ENCODE measurements around the gene MDGA2. TPM values are rescaled to one million over a fixed set of nuclear protein-coding genes. Genes with fewer than 3 reads are reported as not detected.

MDGA2 gene
- total and polyA plus RNA-seq, 2 of the 4 experiments (the other 2 are of a cell fraction), result 0.02 TPM; not detected in 1

DNA sequence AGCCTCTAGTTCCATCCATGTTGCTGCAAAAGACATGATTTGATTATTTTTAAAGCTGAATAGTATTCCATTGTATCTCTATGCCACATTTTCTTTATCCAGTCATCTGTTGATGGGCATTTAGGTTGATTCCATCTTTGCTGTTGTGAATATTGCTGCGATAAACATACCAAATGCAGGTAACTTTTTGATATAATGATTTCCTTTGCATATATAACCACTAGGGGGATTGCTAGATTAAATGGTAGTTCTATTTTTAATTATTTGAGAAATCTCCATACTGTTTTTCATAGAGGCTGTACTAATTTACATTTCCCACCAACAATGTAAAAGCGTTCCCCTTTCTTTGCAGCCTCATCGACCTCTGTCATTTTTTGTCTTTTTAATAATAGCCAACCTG is 342.5 kb downstream of the MDGA2 start:
- Histone ChIP-seq H2AK9ac (replicated peaks; ENCODE audit: low read depth, low read length, poor library complexity) (no peak overlapping the region), H3K27me3 (ENCODE audit: control insufficient read depth, insufficient read depth, low read length) (no peaks in the 10 kb centered on the region), H3K4me3 (ENCODE audit: insufficient read depth, low read depth, low read length) (no peak overlapping the region), H4K5ac (ENCODE audit: low read depth, low read length) (no peak overlapping the region), H4K20me1 (ENCODE audit: insufficient read depth, low read length) (no peaks in the 10 kb centered on the region), H3K9me1 (ENCODE audit: insufficient read depth, low read length) (no peaks in the 10 kb centered on the region), H2BK120ac (ENCODE audit: low read depth, low read length) (no peak overlapping the region), H2BK5ac (ENCODE audit: low read depth, low read length, poor library complexity, severe bottlenecking) (no peak overlapping the region), H3K4ac (ENCODE audit: low read depth, low read length) (no peak overlapping the region), H3K23ac (ENCODE audit: low read depth, low read length) (no peak overlapping the region), H3K27ac (ENCODE audit: insufficient read depth, low read length) (no peak overlapping the region), H3K4me2 (ENCODE audit: low read depth, low read length) (no peak overlapping the region), H3K9ac (ENCODE audit: low read depth, low read length) (no peak overlapping the region), H3K36me3 (ENCODE audit: control insufficient read depth, insufficient read depth, low read length) (no peaks in the 10 kb centered on the region), H2BK20ac (ENCODE audit: low read depth, low read length) (no peak overlapping the region), H3K18ac (ENCODE audit: low read depth, low read length) (no peak overlapping the region), H3K79me1 (ENCODE audit: low read depth in 1 of 2, low read length in 2 of 2) (no peaks in the 10 kb centered on the region), H2AFZ (replicated peaks; ENCODE audit: low read length, poor library complexity) (no peak overlapping the region), H3K56ac (ENCODE audit: extremely low read depth, insufficient read depth, low read length) (no peak overlapping the region), H3K14ac (replicated peaks; ENCODE audit: low read depth, low read length) (no peak overlapping the region), H2BK15ac (ENCODE audit: low read depth, low read length) (no peak overlapping the region), H4K8ac (ENCODE audit: low read depth in 2 of 2, low read length in 2 of 2) (no peak overlapping the region), H4K91ac (ENCODE audit: insufficient read depth, low read depth, low read length) (no peak overlapping the region), H3K9me3 (ENCODE audit: control insufficient read depth, insufficient read depth, low read length) (no peaks in the 10 kb centered on the region), H3K4me1 (ENCODE audit: control insufficient read depth, insufficient read depth, low read length) (no peaks in the 10 kb centered on the region), H2AK5ac (ENCODE audit: low read depth, low read length) (no peak overlapping the region)
- BruUV-seq (replicated peaks), result no TSS peak
- POLR2A ChIA-PET (ENCODE audit: unreplicated experiment), result no interaction called here
- no CpG with 5 or more reads among the region's 3 CpGs for WGBS, 2 experiments (ENCODE audit: extremely low coverage in 2 of 2, insufficient read length in 1 of 2)
- intact Hi-C loops (cut with micrococcal nuclease) (no loop called here), dilution Hi-C loops (cut with HindIII; ENCODE audit: low sequenced_read_pairs, unreplicated experiment) (no loop called here), in situ Hi-C loops (cut with MboI; ENCODE audit: low sequenced_read_pairs) (no loop called here)
- ATAC-seq (ENCODE audit: low read depth), result no peak
- no peak for DNase-seq
- TF ChIP-seq MXI1 (IDR thresholded peaks at IDR 0.05; ENCODE audit: borderline replicate concordance, low read depth, low read length) (no peak), MAFK (IDR thresholded peaks at IDR 0.05; ENCODE audit: low read depth, low read length) (no peak), NFE2L2 (IDR thresholded peaks at IDR 0.05; ENCODE audit: low read depth, low read length) (no peak), CTCF (conservative IDR thresholded peaks at IDR 0.05; ENCODE audit: low read depth, low read length) (no peak), FOS (IDR thresholded peaks at IDR 0.05; ENCODE audit: low read depth, low read length) (no peak), MAZ (IDR thresholded peaks at IDR 0.05; ENCODE audit: borderline replicate concordance, low read depth, low read length) (no peak), CEBPB (IDR thresholded peaks at IDR 0.05; ENCODE audit: low read depth, low read length) (no peak), RCOR1 (IDR thresholded peaks at IDR 0.05; ENCODE audit: insufficient replicate concordance, low read length) (no peak), RFX5 (IDR thresholded peaks at IDR 0.05; ENCODE audit: low read depth, low read length) (no peak), SMC3 (IDR thresholded peaks at IDR 0.05; ENCODE audit: low read depth, low read length) (no peak), CHD1 (IDR thresholded peaks at IDR 0.05; ENCODE audit: low read depth, low read length) (no peak), POLR2A (IDR thresholded peaks at IDR 0.05; ENCODE audit: low read depth, low read length) (no peak), RAD21 (IDR thresholded peaks at IDR 0.05; ENCODE audit: low read length) (no peak), BHLHE40 (IDR thresholded peaks at IDR 0.05; ENCODE audit: low read depth, low read length) (no peak)
- TF ChIP-seq, protein P1, sequence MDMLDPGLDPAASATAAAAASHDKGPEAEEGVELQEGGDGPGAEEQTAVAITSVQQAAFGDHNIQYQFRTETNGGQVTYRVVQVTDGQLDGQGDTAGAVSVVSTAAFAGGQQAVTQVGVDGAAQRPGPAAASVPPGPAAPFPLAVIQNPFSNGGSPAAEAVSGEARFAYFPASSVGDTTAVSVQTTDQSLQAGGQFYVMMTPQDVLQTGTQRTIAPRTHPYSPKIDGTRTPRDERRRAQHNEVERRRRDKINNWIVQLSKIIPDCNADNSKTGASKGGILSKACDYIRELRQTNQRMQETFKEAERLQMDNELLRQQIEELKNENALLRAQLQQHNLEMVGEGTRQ (IDR thresholded peaks at IDR 0.05; ENCODE audit: low read depth, low read length), result no peak
- TF ChIP-seq, protein P2, sequence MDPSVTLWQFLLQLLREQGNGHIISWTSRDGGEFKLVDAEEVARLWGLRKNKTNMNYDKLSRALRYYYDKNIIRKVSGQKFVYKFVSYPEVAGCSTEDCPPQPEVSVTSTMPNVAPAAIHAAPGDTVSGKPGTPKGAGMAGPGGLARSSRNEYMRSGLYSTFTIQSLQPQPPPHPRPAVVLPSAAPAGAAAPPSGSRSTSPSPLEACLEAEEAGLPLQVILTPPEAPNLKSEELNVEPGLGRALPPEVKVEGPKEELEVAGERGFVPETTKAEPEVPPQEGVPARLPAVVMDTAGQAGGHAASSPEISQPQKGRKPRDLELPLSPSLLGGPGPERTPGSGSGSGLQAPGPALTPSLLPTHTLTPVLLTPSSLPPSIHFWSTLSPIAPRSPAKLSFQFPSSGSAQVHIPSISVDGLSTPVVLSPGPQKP (IDR thresholded peaks at IDR 0.05; ENCODE audit: borderline replicate concordance, low read depth, low read length), result no peak
- CTCF ChIA-PET, result no interaction called here

Data from IMR-90 (cell line).